SH-SY5Y (cell line): ENCODE measurements around the gene HYAL2.

Source experiments
- GATA2 ChIP-seq: IDR thresholded peaks from 2 replicates; pipeline ENCODE4 v1.6.1; 2011; ENCODE audit warnings: mild to moderate bottlenecking, low read depth, low read length
- GATA3 ChIP-seq: IDR thresholded peaks from 2 replicates; pipeline ENCODE4 v1.6.1; 2011; ENCODE audit warnings: low read depth, mild to moderate bottlenecking, low read length, moderate library complexity

DNA sequence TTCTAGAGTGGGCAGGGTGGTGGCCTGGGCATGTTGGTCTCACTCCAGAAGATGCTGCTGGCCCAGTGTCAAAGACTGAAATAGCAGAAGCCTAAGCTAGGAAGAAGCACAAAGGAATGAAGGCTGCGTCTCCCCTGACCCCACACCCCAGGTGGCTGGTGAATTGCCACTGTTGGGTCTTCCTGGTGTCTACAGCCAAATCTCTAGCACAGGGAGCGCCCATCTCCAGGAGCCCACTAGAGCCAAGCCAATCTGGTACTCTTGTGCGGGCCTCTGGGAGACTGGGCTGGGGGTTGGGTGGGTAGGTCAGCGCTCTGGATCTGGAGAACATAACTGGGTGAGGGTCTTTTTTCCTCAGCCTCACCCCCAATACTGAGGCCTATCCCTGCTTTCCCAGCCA is 4.6 kb upstream of the HYAL2 start:
- no peak for TF ChIP-seq GATA3
- TF ChIP-seq GATA2, result no peak
